CD4-positive, CD25-positive, alpha-beta regulatory T cell (primary cell): ENCODE data around the gene EXTL1. TPM values are rescaled to one million over a fixed set of nuclear protein-coding genes. Genes with fewer than 3 reads are reported as not detected.

Source experiments
- ATAC-seq, 2 donors: fragments of 150-1000 bp; cut with Tn5 transposase; one replicate each; pipeline ENCODE4 v1.10.0; 2021; ENCODE audit warnings: low read depth in 2 of 2, moderate number of reproducible peaks in 2 of 2, moderate library complexity in 1 of 2
- DNase-seq, 3 donors: peaks; one replicate each; pipeline versions ENCODE4 v3.0.0 to v3.0.0-alpha.2; 2012 to 2022; ENCODE audit warnings: mixed read lengths in 1 of 3
- H3K27ac ChIP-seq: one replicate; pipeline ENCODE4 v1.7.0; 2013; ENCODE audit warnings: mild to moderate bottlenecking, low read length; ENCODE audit not compliant: insufficient read depth, poor library complexity, severe bottlenecking
- H3K27me3 ChIP-seq: one replicate; pipeline ENCODE4 v1.7.0; 2013; ENCODE audit warnings: low read length; ENCODE audit not compliant: control insufficient read depth, insufficient read depth
- H3K36me3 ChIP-seq: one replicate; pipeline ENCODE4 v1.7.0; 2013; ENCODE audit warnings: mild to moderate bottlenecking, low read length, moderate library complexity; ENCODE audit not compliant: control insufficient read depth, insufficient read depth
- H3K4me1 ChIP-seq: 2 replicates; pipeline ENCODE4 v1.7.0; 2013; ENCODE audit warnings: mild to moderate bottlenecking, low read length; ENCODE audit not compliant: insufficient read depth, control insufficient read depth, poor library complexity, severe bottlenecking
- H3K4me3 ChIP-seq: one replicate; pipeline ENCODE4 v1.7.0; 2013; ENCODE audit warnings: low read depth, mild to moderate bottlenecking, low read length, moderate library complexity
- H3K9me3 ChIP-seq, 2 experiments: 1 replicate in 1 of 2; 2 replicates in 1 of 2; pipeline ENCODE4 v1.7.0; 2013; ENCODE audit warnings: low read length in 2 of 2, mild to moderate bottlenecking in 1 of 2, moderate library complexity in 1 of 2; ENCODE audit not compliant: control insufficient read depth in 2 of 2
- H3K27ac Mint-ChIP-seq, 3 donors: one replicate each; pipeline ENCODE4 v1.8.0; 2020 to 2022; ENCODE audit warnings: mild to moderate bottlenecking in 3 of 3, mixed read lengths in 3 of 3, moderate library complexity in 2 of 3
- H3K27me3 Mint-ChIP-seq: one replicate; pipeline ENCODE4 v1.8.0; 2022; ENCODE audit warnings: mild to moderate bottlenecking, mixed read lengths
- H3K36me3 Mint-ChIP-seq: one replicate; pipeline ENCODE4 v1.8.0; 2020; ENCODE audit warnings: mixed read lengths
- H3K4me1 Mint-ChIP-seq, 4 donors: one replicate each; pipeline ENCODE4 v1.8.0; 2020 to 2022; ENCODE audit warnings: mixed read lengths in 4 of 4, mild to moderate bottlenecking in 1 of 4
- H3K4me3 Mint-ChIP-seq, 4 donors: one replicate each; pipeline ENCODE4 v1.8.0; 2020 to 2022; ENCODE audit warnings: mild to moderate bottlenecking in 4 of 4, mixed read lengths in 4 of 4, moderate library complexity in 3 of 4
- H3K9me3 Mint-ChIP-seq, 7 donors: one replicate each; pipeline ENCODE4 v1.8.0; 2020 to 2022; ENCODE audit warnings: mixed read lengths in 7 of 7, mild to moderate bottlenecking in 3 of 7, moderate library complexity in 2 of 7
- polyA plus RNA-seq, 4 donors: library from polyadenylated mRNA; unstranded; fragments of 300-500 nt; fragmentation: Illumina TruSeq; gene quantifications; one replicate each; pipeline ENCODE4 v1.2.3, GENCODE V29; 2021
- total RNA-seq: library from RNA; stranded (reverse); gene quantifications from one replicate; pipeline ENCODE4 v1.2.3, GENCODE V29; 2022

EXTL1 gene
- total and polyA plus RNA-seq, 5 donors from 2014 or later = 0.22 TPM; not detected in 4

DNA sequence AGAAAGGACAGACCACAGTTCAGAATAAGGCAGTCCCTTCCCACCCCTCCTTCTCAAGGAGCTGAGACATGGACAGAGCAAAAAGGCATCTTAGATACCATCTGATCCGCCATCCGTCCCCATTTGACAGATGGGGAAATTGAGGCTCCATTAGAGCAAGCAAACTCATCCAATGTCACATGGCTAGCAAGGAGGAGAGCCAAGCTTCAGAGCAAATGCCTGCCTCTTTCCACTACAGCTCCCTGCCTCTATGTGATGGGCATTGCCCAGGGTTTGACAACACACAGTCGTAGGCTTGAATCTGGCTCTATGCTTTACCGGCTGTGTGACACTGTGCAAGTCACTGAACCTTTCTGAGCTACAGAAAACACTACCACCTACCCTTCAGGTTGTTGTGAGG is 20.4 kb downstream of the EXTL1 start:
- Mint-ChIP-seq H3K9me3 (no peaks in the 10 kb centered on the region), H3K36me3 (no peaks in the 10 kb centered on the region), H3K4me3 (no peak overlapping the region), H3K27me3 (peaks cover 50% of the 10 kb centered on the region), H3K4me1 (peaks cover 0 to 4% (median 0%) of the 10 kb centered on the region in 4 donors), H3K27ac (no peak overlapping the region)
- Histone ChIP-seq H3K4me1 (peaks cover 3% of the 10 kb centered on the region), H3K27me3 (peaks cover 14% of the 10 kb centered on the region), H3K9me3 (no peaks in the 10 kb centered on the region), H3K4me3 (no peak overlapping the region), H3K36me3 (no peaks in the 10 kb centered on the region), H3K27ac (no peak overlapping the region)
- ATAC-seq (no peak), DNase-seq (no peak)

DNA sequence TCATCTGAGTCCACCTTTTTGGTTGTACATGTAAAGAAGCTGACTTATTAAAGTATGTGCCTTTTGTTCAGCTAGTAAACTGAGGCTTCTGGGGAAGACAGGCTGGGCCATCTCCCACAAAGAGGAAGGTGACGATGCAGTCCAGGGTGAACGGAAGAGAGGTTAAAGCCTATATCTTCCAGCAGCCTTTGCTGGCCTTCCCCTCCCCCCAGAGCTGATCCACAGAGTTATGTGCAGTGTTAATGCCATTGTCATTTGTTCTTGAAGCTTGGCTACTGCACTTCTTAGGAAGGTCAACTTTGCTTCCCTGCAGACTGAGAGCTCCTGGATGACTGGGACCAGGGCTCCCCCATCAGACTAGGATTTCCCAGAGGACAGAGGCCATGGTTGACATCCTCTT is 22.2 kb downstream of the EXTL1 start:
- no peaks in the 10 kb centered on the region for H3K9me3 ChIP-seq
- no peak overlapping the region for H3K27ac ChIP-seq
- Mint-ChIP-seq H3K27ac (no peak overlapping the region), H3K36me3 (no peaks in the 10 kb centered on the region), H3K27me3 (peaks cover 63% of the 10 kb centered on the region), H3K4me1 (peaks cover 0 to 4% (median 0%) of the 10 kb centered on the region in 4 donors), H3K9me3 (no peaks in the 10 kb centered on the region), H3K4me3 (no peak overlapping the region)
- ATAC-seq (no peak), DNase-seq (no peak)
- H3K4me1 ChIP-seq = peaks cover 3% of the 10 kb centered on the region
- peaks cover 17% of the 10 kb centered on the region for H3K27me3 ChIP-seq
- H3K36me3 ChIP-seq = no peaks in the 10 kb centered on the region
- no peak overlapping the region for H3K4me3 ChIP-seq

DNA sequence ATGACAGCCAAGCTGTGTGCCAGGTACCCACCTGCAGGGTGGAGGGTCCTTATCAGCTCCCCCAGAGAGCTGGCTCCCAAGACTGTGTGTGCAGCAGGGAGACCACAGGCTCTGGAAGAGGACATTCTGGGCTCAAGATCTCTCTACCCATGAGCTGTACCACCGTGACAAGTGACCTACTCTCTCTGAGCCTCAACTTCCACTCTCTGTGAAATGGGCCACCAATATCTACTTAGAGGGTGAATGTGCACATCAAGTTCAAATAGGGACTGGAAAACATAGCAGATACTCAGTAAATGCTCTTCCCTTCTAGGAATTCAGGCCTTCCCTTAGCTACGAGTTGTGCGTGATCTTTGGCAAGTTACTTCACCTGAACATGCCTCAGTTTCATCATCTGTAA is 22.8 kb downstream of the EXTL1 start:
- Histone ChIP-seq H3K4me3 (no peak overlapping the region), H3K4me1 (peaks cover 3% of the 10 kb centered on the region), H3K36me3 (no peaks in the 10 kb centered on the region), H3K27ac (no peak overlapping the region), H3K9me3 (no peaks in the 10 kb centered on the region), H3K27me3 (peaks cover 17% of the 10 kb centered on the region)
- Mint-ChIP-seq H3K36me3 (no peaks in the 10 kb centered on the region), H3K4me3 (no peak overlapping the region), H3K27ac (no peak overlapping the region), H3K27me3 (peaks cover 69% of the 10 kb centered on the region), H3K9me3 (no peaks in the 10 kb centered on the region), H3K4me1 (peaks cover 0 to 4% (median 0%) of the 10 kb centered on the region in 4 donors)
- ATAC-seq (no peak), DNase-seq (no peak)

DNA sequence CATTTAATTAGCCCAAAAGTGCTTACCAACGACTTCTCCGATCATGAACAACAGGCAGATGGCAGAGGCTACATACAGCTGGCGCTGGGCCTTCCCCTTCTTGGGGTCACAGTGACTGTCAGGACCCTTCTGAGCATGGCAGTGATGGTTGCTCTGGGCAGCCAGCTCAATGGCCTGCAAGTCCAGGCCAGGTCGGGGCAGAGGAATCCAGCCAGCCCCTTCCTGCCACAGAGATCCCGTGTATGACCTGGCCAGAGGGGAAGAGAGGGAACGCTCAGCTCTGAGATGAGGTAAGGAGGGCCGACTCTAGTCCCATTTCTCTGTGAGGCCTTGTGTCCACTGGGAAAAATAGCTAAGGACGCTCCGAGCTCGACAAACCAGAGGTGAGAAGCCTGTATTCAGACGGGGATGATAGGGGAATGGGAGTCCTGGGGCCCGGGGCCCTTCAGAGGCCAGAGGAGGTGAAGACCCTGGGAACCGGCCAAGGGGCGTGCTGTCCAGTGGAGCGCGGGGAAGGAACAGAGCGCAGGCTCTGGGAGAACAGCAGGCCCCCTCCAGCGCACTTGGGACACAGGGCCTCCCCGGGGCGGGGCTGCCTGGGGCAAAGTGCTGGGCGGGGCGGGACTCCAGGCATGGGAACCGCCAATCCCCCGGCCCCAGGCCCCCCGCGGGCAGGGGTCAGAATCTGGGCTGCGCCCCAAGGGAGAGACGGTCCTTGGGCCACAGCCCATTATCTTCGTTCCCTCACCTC is 23.6 kb downstream of the EXTL1 start:
- no peaks in the 10 kb centered on the region for H3K9me3 Mint-ChIP-seq
- H3K27ac ChIP-seq = no peak overlapping the region
- H3K36me3 ChIP-seq = no peaks in the 10 kb centered on the region
- peaks cover 17% of the 10 kb centered on the region for H3K27me3 ChIP-seq
- H3K4me1 ChIP-seq = peaks cover 3% of the 10 kb centered on the region
- H3K27me3 Mint-ChIP-seq = peaks cover 72% of the 10 kb centered on the region
- H3K36me3 Mint-ChIP-seq = no peaks in the 10 kb centered on the region
- no peak for ATAC-seq
- peaks cover 0 to 4% (median 0%) of the 10 kb centered on the region in 4 donors for H3K4me1 Mint-ChIP-seq
- no peak overlapping the region for H3K4me3 ChIP-seq
- H3K9me3 ChIP-seq = no peaks in the 10 kb centered on the region
- no peak for DNase-seq
- H3K27ac Mint-ChIP-seq = no peak overlapping the region
- no peak overlapping the region for H3K4me3 Mint-ChIP-seq

DNA sequence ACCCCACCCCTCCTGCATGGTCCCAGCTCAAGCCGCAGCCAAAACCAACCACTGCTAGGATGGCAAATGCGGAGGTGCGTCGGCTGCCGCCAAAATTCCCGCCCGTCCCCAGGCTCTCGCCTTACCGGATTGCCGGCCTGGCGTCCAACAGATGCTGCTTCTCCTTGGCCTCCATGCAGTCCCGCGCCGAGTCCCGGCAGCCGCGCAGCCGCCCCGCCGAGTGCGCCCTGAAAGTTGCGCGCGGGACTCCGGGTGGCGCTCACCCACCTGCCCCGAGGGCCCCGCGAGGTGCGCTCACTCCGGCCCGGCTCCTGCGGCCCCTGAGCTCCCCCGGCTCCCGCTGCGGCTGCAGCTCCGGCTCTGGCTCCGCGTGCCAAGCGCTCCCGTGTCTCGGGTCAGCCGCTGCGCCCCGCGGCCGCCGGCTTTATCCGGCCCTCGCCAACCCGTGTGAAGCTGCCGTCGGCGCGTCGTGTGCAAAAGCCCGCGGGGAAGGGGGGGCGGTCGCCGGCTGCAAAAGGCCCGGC is 24.2 kb downstream of the EXTL1 start, which contains the start of gene SLC30A2:
TSS of gene SLC30A2 (minus strand) at position 397 of the 524 bp plus-strand sequence. CDS start at position 175, 222 bp downstream.
- H3K27me3 ChIP-seq = peaks cover 17% of the 10 kb centered on the region
- no peak within 1 kb of the TSS for H3K4me3 ChIP-seq
- H3K4me1 ChIP-seq = peaks cover 3% of the 10 kb centered on the region
- no peaks in the 10 kb centered on the region for H3K9me3 ChIP-seq
- H3K27ac ChIP-seq = no peak within 1 kb of the TSS
- Mint-ChIP-seq H3K4me3 (no peak within 1 kb of the TSS), H3K27ac (no peak within 1 kb of the TSS), H3K36me3 (no peaks in the 10 kb centered on the region), H3K4me1 (peaks cover 0 to 4% (median 0%) of the 10 kb centered on the region in 4 donors), H3K9me3 (no peaks in the 10 kb centered on the region), H3K27me3 (peaks cover 74% of the 10 kb centered on the region)
- no peaks in the 10 kb centered on the region for H3K36me3 ChIP-seq
- ATAC-seq = no peak
- no peak for DNase-seq

DNA sequence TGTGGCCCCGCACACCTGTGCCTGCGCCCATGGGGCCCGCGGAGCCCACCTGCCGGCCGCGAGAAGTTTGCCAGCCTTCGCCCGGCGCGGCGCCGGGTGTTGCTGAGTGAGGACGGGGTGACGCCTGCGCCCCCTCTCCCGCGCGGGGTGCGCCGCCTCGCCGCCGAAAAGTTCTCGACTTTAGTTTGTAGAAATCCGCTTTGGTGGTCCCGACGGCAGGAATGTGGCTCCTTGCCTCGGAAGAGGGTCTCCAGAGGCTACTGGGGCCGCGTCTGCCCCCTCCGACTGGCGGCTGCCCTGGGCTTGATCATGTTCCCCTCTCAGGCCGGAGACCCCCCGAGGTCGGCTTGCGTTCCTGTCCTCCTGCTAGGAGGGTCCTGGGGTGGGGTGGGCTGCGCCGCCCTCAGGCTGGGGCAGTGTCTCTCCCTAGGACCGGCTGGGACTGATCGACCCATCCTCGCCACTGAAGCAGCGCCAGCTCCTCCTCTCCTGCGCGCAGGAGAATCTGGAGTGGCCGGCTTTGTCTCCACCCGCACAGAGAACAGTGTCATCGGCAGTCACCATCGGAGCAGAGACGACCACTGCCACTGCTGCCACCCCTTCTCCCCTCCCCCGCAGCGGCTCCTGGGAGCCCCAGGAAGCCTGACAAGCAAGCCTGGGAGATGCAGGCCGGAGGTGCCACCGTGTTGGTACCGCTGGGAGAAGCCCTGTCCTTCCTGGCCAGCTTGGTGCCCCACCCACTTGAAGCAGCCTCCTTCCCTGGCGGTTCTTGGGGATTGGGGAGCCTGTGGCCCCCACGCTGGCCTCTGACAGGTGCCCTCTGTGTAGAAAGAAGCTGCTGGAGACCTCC is 24.9 kb downstream of the EXTL1 start:
- Mint-ChIP-seq H3K27me3 (peaks cover 77% of the 10 kb centered on the region), H3K4me1 (peaks cover 0 to 4% (median 0%) of the 10 kb centered on the region in 4 donors), H3K9me3 (no peaks in the 10 kb centered on the region), H3K4me3 (no peak overlapping the region), H3K27ac (no peak overlapping the region), H3K36me3 (no peaks in the 10 kb centered on the region)
- Histone ChIP-seq H3K9me3 (no peaks in the 10 kb centered on the region), H3K27me3 (peaks cover 17% of the 10 kb centered on the region), H3K36me3 (no peaks in the 10 kb centered on the region), H3K4me1 (peaks cover 3% of the 10 kb centered on the region), H3K27ac (no peak overlapping the region), H3K4me3 (no peak overlapping the region)
- DNase-seq = no peak
- no peak for ATAC-seq

DNA sequence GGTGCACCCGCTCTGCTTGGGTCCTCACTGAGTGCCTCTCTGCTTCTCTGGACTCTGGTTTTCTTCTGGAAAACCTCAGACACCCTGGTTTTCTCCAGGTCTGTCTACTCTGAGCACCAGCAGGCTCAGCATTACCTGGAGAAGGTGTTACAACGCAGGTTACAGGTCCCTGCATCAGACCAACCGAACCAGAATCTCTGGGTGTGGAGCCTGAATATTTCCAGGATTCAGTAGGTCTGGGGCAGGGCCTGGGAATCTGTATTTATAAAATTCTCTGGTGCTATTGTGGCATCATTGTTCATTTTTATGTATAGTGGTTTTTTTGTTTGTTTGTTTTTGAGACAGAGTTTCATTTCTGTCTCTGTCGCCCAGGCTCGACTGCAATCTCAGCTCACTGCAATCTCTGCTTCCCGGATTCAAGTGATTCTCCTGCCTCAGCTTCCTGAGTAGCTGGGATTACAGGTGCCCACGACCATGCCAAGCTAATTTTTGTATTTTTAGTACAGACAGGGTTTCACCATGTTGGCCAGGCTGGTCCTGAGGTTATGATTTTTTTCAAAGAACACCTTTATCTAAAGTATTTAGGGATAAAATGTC is 25.8 kb downstream of the EXTL1 start:
- H3K27me3 Mint-ChIP-seq = peaks cover 77% of the 10 kb centered on the region
- Histone ChIP-seq H3K4me3 (no peak overlapping the region), H3K9me3 (no peaks in the 10 kb centered on the region), H3K36me3 (no peaks in the 10 kb centered on the region), H3K4me1 (peaks cover 3% of the 10 kb centered on the region), H3K27ac (no peak overlapping the region), H3K27me3 (peaks cover 17% of the 10 kb centered on the region)
- DNase-seq = no peak
- H3K4me1 Mint-ChIP-seq = peaks cover 0 to 4% (median 0%) of the 10 kb centered on the region in 4 donors
- H3K27ac Mint-ChIP-seq = no peak overlapping the region
- no peak for ATAC-seq
- no peaks in the 10 kb centered on the region for H3K9me3 Mint-ChIP-seq
- no peak overlapping the region for H3K4me3 Mint-ChIP-seq
- H3K36me3 Mint-ChIP-seq = no peaks in the 10 kb centered on the region
